Measurements from ENCODE around the gene AFAP1. TPM values are rescaled to one million over a fixed set of nuclear protein-coding genes. Genes with fewer than 3 reads are reported as not detected.

AFAP1 gene
- total RNA-seq, 2 donors from 2014 or later, result 32.1 to 40.1 TPM

DNA sequence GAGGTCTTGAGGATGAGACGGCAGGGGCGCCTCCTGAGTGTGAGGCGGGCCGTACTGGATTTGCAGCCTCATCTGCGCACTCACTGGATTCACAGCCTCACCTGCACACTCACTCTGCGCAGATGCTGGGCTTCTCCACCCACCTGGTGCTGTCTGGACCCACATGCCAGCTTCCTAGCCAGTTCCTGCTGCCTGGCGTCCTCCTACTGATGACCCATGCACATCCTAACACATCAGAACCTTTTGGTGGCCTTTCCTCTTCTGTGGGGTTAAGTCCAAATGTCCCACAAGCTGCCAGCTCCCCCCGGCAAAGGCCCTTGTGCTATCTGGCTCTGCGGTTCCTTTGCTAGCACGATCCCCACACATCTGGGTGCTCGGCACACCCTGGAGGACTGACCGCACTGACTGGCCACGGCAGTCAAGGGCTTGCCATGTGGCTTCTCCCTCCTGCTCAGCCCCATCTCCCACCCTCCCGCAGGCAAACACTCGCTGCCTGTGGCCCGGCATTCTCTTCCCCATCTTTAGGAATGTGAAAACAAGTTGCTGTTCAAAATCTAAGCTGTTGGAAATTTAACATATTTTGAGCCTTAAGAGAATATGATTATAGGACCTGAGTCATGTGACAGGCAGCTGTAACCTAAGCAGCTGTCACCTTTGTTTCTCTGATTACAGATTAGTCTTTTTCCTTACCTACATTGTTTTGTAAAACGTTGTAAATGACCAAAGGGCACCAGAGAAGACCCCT lies 39.4 kb upstream of the AFAP1 start:
- no peaks in the 10 kb centered on the region for H3K36me3 ChIP-seq
- H3K9me3 ChIP-seq, result no peaks in the 10 kb centered on the region
- no peak overlapping the region for H3K4me3 ChIP-seq
- TF ChIP-seq, protein P1, sequence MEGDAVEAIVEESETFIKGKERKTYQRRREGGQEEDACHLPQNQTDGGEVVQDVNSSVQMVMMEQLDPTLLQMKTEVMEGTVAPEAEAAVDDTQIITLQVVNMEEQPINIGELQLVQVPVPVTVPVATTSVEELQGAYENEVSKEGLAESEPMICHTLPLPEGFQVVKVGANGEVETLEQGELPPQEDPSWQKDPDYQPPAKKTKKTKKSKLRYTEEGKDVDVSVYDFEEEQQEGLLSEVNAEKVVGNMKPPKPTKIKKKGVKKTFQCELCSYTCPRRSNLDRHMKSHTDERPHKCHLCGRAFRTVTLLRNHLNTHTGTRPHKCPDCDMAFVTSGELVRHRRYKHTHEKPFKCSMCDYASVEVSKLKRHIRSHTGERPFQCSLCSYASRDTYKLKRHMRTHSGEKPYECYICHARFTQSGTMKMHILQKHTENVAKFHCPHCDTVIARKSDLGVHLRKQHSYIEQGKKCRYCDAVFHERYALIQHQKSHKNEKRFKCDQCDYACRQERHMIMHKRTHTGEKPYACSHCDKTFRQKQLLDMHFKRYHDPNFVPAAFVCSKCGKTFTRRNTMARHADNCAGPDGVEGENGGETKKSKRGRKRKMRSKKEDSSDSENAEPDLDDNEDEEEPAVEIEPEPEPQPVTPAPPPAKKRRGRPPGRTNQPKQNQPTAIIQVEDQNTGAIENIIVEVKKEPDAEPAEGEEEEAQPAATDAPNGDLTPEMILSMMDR (IDR thresholded peaks at IDR 0.05), result no peak
- peaks cover 0 to 5% of the 10 kb centered on the region in 2 donors for H3K4me1 ChIP-seq (ENCODE audit: control insufficient read depth in 1 of 2, low read depth in 2 of 2)
- DNase-seq (ENCODE audit: low spot score) (no peak), ATAC-seq (ENCODE audit: insufficient number of reproducible peaks, low FRiP score, low read depth) (no peak)
- no peaks in the 10 kb centered on the region for H3K27me3 ChIP-seq (replicated peaks; ENCODE audit: insufficient read depth)
- no peak overlapping the region for H3K27ac ChIP-seq

DNA sequence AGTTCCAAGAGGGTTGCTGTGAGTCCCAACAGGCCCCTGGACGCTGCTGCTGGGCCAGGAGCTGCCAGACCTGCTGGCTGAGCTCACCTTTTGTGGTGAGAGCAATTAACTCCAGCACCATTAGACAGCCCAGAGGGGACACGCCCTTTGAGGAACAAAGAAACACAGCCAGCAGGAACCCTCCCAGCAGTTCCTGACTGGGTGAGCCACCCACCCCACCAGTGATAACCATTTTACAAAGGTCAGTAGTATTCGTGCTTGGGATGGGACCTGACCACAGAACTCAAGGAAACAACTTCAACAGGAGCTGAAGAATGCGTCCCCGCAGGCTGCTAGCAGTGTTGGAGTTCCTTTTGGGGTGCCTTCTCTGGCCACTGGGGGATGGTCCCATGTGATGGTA lies 38.8 kb upstream of the AFAP1 start:
- TF ChIP-seq, protein P1 (IDR thresholded peaks at IDR 0.05), result no peak
- H3K27me3 ChIP-seq (replicated peaks; ENCODE audit: insufficient read depth), result no peaks in the 10 kb centered on the region
- H3K4me1 ChIP-seq (ENCODE audit: control insufficient read depth in 1 of 2, low read depth in 2 of 2), result peaks cover 3 to 11% of the 10 kb centered on the region in 2 donors
- no peaks in the 10 kb centered on the region for H3K36me3 ChIP-seq
- H3K9me3 ChIP-seq, result no peaks in the 10 kb centered on the region
- no peak overlapping the region for H3K4me3 ChIP-seq
- no peak for ATAC-seq (ENCODE audit: insufficient number of reproducible peaks, low FRiP score, low read depth)
- DNase-seq (ENCODE audit: low spot score), result no peak
- no peak overlapping the region for H3K27ac ChIP-seq

DNA sequence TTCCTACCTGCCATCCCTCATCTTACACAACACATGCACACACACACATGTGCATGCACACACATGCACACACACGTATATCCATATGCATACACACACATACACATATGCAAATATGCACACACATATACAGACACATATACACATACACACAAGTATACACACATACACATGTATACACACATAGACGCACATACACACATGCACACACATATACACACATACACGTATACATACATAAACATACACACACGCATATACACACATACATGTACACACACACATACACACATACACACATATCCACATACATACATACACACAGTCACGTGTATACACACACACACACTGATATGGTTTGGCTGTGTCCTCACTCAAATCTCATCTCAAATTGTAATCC lies 37.0 kb upstream of the AFAP1 start:
- Histone ChIP-seq H3K27ac (no peak overlapping the region), H3K4me1 (ENCODE audit: control insufficient read depth in 1 of 2, low read depth in 2 of 2) (peaks cover 3 to 19% of the 10 kb centered on the region in 2 donors), H3K27me3 (replicated peaks; ENCODE audit: insufficient read depth) (no peaks in the 10 kb centered on the region), H3K9me3 (no peaks in the 10 kb centered on the region), H3K36me3 (no peaks in the 10 kb centered on the region), H3K4me3 (no peak overlapping the region)
- ATAC-seq (ENCODE audit: insufficient number of reproducible peaks, low FRiP score, low read depth) (no peak), DNase-seq (ENCODE audit: low spot score) (no peak)
- TF ChIP-seq, protein P1 (IDR thresholded peaks at IDR 0.05), result no peak

DNA sequence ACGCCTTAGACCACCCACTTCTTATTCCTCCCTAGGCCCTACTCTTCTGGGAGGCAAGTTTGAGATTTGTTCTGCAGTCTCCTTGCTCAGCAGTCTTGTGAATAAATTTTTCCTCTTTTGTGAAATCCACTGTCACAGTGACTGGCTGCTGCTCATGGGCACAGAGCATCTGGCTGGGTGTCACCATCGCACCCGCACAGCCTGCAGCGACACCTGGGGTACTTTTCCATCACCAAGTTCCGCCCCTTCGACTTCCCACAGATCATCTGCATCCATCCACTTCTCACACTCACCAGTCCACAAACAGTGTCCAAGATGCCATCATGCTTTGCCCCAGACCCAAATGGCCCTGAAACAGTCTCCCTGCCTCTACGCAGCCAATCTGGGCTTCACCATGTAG lies 36.4 kb upstream of the AFAP1 start:
- Histone ChIP-seq H3K4me1 (ENCODE audit: control insufficient read depth in 1 of 2, low read depth in 2 of 2) (peaks cover 3 to 20% of the 10 kb centered on the region in 2 donors), H3K4me3 (no peak overlapping the region), H3K9me3 (no peaks in the 10 kb centered on the region), H3K36me3 (no peaks in the 10 kb centered on the region), H3K27ac (no peak overlapping the region), H3K27me3 (replicated peaks; ENCODE audit: insufficient read depth) (no peaks in the 10 kb centered on the region)
- DNase-seq (ENCODE audit: low spot score), result no peak
- TF ChIP-seq, protein P1 (IDR thresholded peaks at IDR 0.05), result no peak
- ATAC-seq (ENCODE audit: insufficient number of reproducible peaks, low FRiP score, low read depth), result no peak

DNA sequence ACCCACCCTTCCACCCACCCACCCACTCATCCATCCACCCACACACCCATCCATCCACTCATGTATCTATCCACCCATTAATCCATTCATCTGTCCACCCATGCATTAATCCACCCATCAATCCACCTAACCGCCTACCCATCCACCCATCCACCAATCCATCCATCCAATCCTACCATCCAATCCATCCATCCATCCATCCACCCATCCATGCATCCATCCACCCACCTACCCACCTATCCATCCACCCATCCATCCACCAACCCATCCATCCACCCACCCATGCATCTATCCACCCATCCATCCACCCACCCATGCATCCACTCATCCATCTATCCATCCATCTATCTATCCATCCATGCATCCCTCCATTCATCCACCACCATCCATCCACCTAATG lies 34.8 kb upstream of the AFAP1 start:
- DNase-seq (ENCODE audit: low spot score) (no peak), ATAC-seq (ENCODE audit: insufficient number of reproducible peaks, low FRiP score, low read depth) (no peak)

More for the DNA sequence above, 34.8 kb upstream of the AFAP1 start:
- Histone ChIP-seq H3K27ac (no peak overlapping the region), H3K4me3 (no peak overlapping the region), H3K36me3 (no peaks in the 10 kb centered on the region), H3K27me3 (replicated peaks; ENCODE audit: insufficient read depth) (no peaks in the 10 kb centered on the region), H3K9me3 (no peaks in the 10 kb centered on the region), H3K4me1 (ENCODE audit: control insufficient read depth in 1 of 2, low read depth in 2 of 2) (peaks cover 15 to 35% of the 10 kb centered on the region in 2 donors)
- TF ChIP-seq, protein P1 (IDR thresholded peaks at IDR 0.05), result no peak

Measured in thoracic aorta (tissue), 2 donors.